BJ (cell line): ENCODE measurements around the gene ARAP1. TPM values are rescaled to one million over a fixed set of nuclear protein-coding genes. Genes with fewer than 3 reads are reported as not detected.

ENCODE experiments used
- CTCF ChIA-PET: fragments of 350-600 bp; formaldehyde crosslinking; extraction: SDS; loops from one replicate; lab custom pipeline; 2021; ENCODE audit warnings: antibody characterized with exemption, inconsistent platforms; lab: Yijun Ruan, JAX
- POLR2A ChIA-PET: fragments of 300-600 bp; sonication (Branson Sonifier 250); formaldehyde crosslinking; extraction: SDS; loops from one replicate; lab custom pipeline; 2021; ENCODE audit warnings: antibody characterized with exemption; lab: Charles Lee
- DNase-seq: peaks from one replicate; pipeline ENCODE4 v3.0.0-alpha.2; 2011; ENCODE audit warnings: low read depth
- H3K27me3 ChIP-seq: 2 replicates; pipeline ENCODE4 v1.6.0; 2011; ENCODE audit warnings: low read length; ENCODE audit not compliant: control insufficient read depth, insufficient read depth
- H3K36me3 ChIP-seq: 2 replicates; pipeline ENCODE4 v1.5.1; 2011; ENCODE audit warnings: low read length; ENCODE audit not compliant: control insufficient read depth, insufficient read depth
- H3K4me3 ChIP-seq: 2 replicates; pipeline ENCODE4 v1.5.1; 2011; ENCODE audit warnings: low read depth, mild to moderate bottlenecking, control low read depth, low read length
- polyA plus RNA-seq: library from polyadenylated mRNA; depleted of rRNA; stranded (reverse); fragments of >200 nt; gene quantifications from 2 replicates; pipeline ENCODE4 v1.2.3, GENCODE V29; 2011
- TF ChIP-seq, protein P1 (sequence below): IDR thresholded peaks from 2 replicates; pipeline ENCODE4 v1.5.1; 2011; ENCODE audit warnings: low read depth, mild to moderate bottlenecking, control low read depth, inconsistent platforms, low read length, moderate library complexity; ENCODE audit not compliant: insufficient read depth

ARAP1 gene
- polyA plus RNA-seq, 1 experiment: 74.5 TPM

DNA sequence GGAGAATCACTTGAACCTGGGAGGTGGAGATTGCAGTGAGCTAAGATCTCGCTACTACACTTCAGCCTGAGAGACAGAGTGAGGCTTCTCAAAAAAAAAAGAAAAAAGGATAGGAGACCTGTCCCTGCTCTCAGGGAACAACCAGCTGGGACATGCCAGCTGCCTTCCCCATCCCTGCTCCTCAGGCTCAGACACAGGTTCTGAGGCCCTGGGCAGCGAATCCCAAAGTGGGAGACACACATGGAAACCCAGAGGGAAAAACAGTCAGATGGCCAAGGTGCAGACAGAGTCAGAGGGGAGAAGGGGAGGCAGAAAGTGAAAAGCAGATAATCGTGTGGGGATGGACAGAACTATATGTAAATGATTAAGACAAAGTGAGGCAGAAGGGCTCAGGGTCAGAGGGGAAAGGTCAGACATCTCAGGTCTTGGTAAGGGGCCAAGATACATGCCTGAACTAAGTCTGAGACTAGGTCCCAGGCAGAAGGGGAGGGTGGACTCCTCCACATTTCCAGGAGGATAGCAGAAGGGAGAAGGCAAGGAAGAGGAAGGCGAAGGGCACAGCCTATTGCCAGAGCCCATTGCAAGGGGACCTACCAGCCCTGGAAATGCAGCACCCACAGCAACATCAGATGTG, 27.4 kb upstream of the ARAP1 start:
- no peak overlapping the region for H3K4me3 ChIP-seq
- ChIA-PET CTCF (interaction anchor here (0.7 to 1.2 kb wide), 2 partner anchors 14 to 54 kb away, joined by 4 read pairs; partner anchors contain the start of gene STARD10), POLR2A (no interaction called here)
- H3K36me3 ChIP-seq: no peaks in the 10 kb centered on the region; the same call in 1 of the 2 replicates
- TF ChIP-seq, protein P1, sequence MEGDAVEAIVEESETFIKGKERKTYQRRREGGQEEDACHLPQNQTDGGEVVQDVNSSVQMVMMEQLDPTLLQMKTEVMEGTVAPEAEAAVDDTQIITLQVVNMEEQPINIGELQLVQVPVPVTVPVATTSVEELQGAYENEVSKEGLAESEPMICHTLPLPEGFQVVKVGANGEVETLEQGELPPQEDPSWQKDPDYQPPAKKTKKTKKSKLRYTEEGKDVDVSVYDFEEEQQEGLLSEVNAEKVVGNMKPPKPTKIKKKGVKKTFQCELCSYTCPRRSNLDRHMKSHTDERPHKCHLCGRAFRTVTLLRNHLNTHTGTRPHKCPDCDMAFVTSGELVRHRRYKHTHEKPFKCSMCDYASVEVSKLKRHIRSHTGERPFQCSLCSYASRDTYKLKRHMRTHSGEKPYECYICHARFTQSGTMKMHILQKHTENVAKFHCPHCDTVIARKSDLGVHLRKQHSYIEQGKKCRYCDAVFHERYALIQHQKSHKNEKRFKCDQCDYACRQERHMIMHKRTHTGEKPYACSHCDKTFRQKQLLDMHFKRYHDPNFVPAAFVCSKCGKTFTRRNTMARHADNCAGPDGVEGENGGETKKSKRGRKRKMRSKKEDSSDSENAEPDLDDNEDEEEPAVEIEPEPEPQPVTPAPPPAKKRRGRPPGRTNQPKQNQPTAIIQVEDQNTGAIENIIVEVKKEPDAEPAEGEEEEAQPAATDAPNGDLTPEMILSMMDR: no peak
- no peak for DNase-seq
- 0 out of 2 replicates have a peak, but pooled peaks cover 1% of the 10 kb centered on the region for H3K27me3 ChIP-seq

DNA sequence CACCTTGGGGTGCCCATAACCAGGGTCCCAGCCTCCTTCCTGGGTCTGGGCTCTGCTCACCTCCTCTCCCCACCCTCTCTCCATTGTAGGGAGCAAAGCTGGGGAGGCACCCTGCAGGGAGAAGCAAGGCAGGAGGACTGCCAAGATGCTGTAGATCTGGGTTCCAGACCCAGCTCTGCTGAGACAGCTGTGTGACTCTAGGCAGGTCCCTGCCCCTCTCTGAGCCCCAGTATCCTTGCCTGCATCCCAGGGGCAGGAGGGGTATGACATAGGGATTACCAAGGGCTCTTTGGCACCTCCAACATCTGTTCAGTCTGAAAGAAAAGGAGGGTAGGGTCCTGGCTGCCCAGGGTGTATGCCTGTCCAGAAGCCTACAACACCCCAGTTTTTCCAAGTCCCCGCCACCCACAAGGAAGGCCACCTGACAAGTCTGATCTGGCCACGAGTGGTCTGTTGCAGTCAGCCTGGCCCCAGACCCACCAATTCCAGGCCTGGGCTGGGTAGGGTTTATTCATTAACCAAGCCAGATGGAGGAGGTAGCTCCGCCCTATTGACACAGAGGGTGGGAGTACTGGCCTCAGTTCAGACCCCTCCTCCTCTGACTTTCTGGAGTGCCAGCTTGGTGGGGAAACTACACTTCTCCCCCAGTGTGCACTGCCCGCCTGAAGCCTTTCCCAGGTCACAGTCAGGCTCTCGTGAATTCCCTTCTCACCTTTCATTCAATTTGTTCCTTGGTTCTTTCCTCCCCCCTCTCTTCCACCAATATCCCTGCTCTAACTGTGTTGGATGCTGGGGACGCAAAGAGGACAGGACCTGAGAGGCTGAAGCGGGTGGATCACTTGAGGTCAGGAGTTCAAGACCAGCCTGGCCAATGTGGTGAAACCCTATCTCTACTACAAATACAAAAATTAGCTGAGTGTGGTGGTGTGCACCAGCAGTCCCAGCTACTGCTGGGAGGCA, 26.6 kb upstream of the ARAP1 start:
- Histone ChIP-seq H3K4me3 (no peak overlapping the region), H3K27me3 (0 out of 2 replicates have a peak, but pooled peaks cover 1% of the 10 kb centered on the region), H3K36me3 (no peaks in the 10 kb centered on the region; the same call in 1 of the 2 replicates)
- no peak for DNase-seq
- ChIA-PET POLR2A (no interaction called here), CTCF (interaction anchor here (0.7 to 3.2 kb wide), 3 partner anchors 14 to 53 kb away, joined by 4 to 9 read pairs (median 4); partner anchors contain the start of gene STARD10)
- TF ChIP-seq, protein P1: no peak

DNA sequence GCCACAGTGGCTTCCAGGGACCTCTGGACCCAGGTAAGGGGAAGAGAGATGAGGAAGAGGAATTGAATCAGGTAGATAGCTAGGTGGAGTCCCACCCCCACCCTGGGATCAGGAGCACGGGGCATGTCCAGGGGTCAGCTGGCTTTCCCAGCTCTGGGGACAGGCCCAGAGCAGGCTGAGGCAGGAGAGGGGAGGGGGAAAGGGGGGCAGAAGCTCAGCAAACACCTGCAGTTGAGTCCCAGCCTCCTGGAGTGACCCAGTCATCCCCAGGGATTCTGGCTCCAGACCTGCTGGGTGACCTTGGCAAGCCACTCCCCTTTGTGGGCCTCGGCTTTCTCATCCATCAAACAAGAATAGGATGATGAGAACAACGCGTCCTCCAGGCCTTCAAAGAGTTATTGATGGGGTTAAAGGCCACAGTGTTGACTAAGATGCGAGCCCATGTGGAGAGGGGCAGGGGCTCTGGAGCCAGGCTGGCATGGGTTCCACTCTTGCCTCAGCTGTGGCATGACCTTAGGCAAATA, 25.6 kb upstream of the ARAP1 start:
- TF ChIP-seq, protein P1: no peak
- ChIA-PET POLR2A (no interaction called here), CTCF (interaction anchor here (0.5 to 3.2 kb wide), 2 partner anchors 15 to 296 kb away, joined by 3 to 9 read pairs; no protein-coding TSS in a partner anchor)
- Histone ChIP-seq H3K4me3 (no peak overlapping the region), H3K36me3 (no peaks in the 10 kb centered on the region; the same call in 1 of the 2 replicates), H3K27me3 (0 out of 2 replicates have a peak, but pooled peaks cover 1% of the 10 kb centered on the region)
- DNase-seq: no peak

DNA sequence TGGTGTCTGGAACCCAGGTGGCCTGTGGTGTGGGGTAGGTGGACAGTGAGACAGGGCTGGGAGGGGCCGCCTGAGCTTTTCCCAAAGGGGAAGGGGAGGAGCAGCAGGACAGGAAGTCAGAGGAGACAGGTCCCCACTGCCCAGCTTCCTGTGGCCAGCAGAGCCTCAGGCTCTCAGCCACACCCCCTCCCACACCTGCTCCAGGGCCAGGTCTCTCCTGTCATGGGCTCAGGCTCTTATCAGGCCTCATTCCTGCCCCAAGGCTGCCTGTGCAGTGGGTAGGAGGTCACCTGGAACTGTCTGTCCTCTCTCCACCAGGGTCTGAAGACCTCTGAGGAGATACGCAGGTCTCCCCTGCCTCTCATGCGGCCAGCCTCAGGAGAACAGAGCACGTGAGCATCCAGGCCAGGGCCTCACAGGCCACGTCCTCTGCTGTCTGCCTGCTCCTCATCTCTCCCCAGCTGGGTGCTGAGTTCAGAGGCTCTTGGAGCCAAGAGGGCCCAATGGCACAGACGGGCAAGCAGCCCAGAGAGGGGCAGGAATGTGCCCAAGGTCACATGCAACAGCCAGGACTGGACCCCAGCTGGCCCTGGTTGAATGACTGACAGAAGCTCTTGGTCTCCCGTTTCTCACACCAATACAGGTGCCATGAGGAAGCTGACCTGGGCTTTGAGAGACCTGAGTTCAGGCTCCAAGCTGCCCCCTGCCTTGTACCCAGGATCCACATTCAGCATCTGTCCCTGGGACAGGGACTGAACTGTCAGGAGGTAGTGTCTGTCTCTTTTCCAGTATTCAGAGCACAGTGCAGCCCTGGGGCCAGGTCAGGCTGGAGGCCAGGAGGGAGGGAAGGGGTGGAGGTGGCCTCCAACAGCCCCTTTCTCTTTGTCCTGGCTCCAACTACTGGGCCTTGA, 24.9 kb upstream of the ARAP1 start:
- CTCF ChIA-PET: interaction anchor here (0.5 to 3.2 kb wide), 5 partner anchors 12 to 296 kb away, joined by 3 to 9 read pairs (median 3); no protein-coding TSS in a partner anchor
- TF ChIP-seq, protein P1: no peak

More for the DNA sequence above, 24.9 kb upstream of the ARAP1 start:
- POLR2A ChIA-PET: no interaction called here
- H3K36me3 ChIP-seq: no peaks in the 10 kb centered on the region; the same call in 1 of the 2 replicates
- DNase-seq: no peak
- no peak overlapping the region for H3K4me3 ChIP-seq
- 0 out of 2 replicates have a peak, but pooled peaks cover 1% of the 10 kb centered on the region for H3K27me3 ChIP-seq
